NCI-H748 treated with DMSO at 0.1 percent for 48 hours (cell line): Measurements from ENCODE around the gene EQTN.
A peak's percentile ranks its signal among the peaks of the same experiment; 100 is the strongest.

Experiments used
- DNase-seq: peaks from one replicate; lab custom pipeline; 2025; lab: John Stamatoyannopoulos, UW

EQTN gene

GRCh38 chr9:27297050-27297449 lies at the start of gene EQTN:
Gene EQTN, minus strand, starts transcription at chr9:27297150. Its CDS starts 95 bp downstream, at chr9:27297055.
- no peak for DNase-seq

DNA sequence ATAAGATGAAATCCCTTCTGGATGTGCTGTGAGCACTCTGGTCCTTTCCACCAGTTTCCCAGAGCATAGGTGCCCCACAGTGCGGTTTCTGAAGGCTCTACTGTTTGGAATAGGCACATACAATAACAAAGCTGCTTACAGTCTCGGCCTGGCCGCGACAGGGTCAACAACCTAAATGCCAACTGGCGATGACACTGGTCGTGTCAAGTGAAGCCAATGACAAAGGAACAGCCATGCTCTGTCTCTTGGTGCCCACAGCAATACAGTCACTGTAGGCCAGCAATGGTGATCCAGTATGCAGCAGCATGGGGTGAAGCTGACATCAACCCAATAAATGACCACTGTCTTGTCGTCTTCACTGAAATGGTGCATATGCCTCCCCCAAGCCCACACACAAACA lies 47.8 kb upstream of the EQTN start:
- no peak for DNase-seq

DNA sequence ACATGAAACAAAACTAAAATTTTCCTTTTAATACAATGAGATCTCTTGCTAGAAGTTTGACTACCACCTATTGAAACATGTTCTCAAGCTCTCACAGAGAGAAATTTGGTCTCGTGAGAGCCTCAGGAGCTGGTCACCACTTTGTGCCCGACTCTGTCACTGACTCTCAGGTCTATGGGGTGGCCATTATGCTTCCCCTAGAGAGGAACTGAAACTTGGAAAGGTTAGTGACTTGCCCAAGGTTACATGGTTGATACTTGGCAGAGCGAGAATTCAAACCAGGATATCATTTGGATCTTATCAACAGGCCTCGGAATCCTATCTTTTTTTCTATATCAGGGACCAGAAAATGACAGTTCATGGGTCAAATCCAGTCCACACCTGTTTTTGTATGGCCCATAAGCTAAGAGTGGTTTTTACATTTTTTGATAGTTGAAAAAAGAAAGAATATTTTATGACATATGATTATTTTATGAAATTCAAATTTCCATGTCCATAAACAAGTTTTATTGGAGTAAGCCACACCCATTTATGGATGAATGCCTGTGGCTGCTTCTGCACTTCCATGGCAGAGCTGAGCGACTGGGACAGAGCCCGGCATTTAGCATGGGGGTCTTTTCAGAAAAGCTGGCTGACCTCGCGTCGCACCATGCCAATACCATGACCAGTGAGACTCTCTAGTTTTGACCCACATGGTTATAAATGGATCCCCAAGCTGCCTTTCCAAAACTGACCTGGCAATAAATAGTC lies 44.8 kb upstream of the EQTN start:
- no peak for DNase-seq

DNA sequence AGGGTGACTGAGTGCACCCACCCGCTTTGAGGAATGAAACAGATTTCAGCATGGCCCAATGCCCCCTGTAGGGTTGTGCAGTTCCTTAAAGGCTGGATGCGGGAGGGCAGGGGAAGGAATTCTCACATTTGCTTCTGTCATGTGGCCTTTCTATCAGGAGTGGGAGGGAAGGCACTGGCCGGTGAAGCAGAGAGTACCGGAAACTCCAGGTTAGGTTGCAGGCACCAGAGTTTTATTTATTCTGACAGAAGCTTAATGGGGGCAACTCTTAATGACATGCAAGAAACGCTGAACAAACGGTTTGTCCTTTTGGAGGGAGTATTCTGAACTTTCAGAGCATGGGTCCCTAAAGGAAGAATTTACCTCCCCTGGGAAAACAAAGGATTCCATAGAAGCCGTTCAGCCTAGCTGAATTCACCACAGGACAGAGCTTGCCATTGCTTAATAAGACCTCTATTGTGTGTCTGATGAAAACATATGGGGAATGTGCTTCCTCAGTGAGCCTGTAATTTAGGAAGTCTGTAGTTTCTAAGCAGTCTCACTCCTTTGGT lies 44.1 kb upstream of the EQTN start:
- no peak for DNase-seq

DNA sequence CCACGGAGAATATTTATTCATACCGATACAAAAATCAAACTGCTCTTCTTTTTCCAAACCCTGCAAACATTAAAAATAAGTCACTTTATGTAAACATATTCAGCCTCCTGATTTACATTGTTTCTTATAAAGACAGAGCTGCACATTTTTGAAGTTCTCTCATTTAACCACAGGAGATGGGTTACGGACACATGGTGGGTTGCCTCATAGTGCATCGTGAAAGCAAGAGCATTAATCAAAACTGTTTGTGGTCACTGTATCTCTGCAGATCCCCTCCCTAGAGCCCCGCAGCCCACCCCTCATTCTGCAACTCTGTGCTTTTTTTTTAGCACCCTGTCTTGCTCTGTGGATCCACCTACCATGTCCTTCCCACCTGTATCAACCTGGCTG lies 43.3 kb upstream of the EQTN start:
- no peak for DNase-seq

DNA sequence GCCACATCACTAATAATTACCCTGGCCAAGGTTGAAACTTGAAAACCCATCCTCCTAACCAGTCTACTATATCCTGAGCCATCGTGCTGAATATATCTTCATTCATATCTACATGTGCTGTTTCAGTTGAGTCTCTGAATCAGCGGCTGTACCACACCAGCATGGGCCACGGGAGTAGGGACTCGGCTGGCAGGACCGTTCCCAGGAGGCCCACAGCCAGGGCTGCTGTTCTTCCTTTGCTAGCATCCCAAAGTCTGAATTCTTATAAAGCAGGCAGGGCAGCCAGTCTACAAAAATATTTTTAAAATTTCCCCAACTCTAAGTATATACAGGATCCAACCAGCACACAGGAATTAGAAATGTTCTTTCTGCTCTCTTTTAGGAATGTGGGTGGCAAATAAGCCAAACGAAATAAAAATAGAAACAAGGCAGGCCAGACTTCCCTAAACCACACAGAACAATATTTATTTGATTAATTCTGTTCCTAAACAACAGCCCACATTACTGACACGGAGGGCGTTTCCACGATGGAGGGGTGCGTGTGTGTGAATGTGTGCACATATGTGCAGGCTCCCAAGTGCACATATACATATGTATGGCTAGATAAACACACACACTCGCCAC lies 42.8 kb upstream of the EQTN start:
- no peak for DNase-seq

DNA sequence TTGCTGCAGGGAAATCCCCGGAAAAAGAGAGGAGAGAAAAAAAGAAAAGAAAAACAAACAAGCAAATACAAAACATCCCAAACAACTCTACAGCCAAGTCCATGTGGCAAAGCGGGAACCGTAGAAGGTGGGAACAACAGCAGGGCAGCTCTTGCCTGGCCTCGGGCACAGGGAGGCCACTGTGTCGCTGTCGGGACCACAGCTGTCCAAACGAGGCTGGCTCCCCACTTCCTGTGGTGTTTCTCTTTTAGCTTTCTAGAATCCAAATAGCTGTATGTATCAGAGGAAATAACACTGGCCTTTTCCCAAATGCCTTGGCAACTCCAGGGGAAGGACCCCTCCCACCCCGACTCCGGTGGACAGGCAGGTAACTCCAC lies 41.6 kb upstream of the EQTN start:
- DNase-seq = no peak

- no peak for DNase-seq
These were observed 41.0 kb upstream of the EQTN start for GRCh38 chr9:27337833-27338526.

DNA sequence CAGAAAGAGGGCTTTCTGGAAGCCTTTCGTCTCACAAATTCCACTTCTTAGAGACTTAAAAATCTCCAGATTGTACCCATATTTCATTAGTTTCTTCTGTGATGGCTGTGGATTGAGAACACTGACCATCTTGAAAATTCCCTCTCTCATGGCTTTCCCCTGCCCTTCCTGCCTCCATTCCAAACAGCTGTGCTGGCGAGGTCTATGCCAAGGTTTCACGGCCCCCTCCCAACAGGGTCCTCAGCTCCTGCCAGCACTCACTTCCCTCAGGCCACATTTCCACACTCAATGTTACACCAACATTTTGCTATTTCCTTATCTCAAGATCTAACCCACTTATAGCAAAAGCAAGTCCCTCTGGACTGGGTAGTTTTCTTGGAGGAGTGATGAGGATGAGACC lies 40.3 kb upstream of the EQTN start:
- DNase-seq = no peak

GRCh38 chr9:27336829-27337228 lies 39.9 kb upstream of the EQTN start:
- no peak for DNase-seq

GRCh38 chr9:27336126-27336525 lies 39.2 kb upstream of the EQTN start:
- no peak for DNase-seq

DNA sequence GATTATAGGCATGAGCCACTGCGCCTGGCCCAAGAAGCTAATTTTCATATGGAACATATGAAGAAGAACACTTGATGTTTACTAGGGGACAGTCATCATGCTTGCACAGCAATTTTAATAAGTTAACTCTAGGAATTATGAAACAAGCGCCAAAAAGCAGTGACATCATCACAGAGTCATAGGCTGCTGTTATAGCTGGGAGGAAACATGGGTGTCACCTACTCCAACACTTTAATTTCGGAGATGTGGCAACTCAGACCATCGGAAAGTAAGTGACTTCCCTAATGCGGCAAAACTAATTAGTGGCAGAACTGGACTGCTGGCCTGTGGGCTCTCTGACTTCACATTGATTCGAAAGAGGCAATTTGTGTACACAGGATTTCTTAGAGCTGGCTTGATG lies 38.1 kb upstream of the EQTN start:
- DNase-seq = no peak

GRCh38 chr9:27333241-27334052 lies 36.5 kb upstream of the EQTN start:
- peak; percentile 60 for DNase-seq

GRCh38 chr9:27331393-27331792 lies 34.4 kb upstream of the EQTN start:
- DNase-seq = no peak

GRCh38 chr9:27329291-27329690 lies 32.3 kb upstream of the EQTN start:
- no peak for DNase-seq

DNA sequence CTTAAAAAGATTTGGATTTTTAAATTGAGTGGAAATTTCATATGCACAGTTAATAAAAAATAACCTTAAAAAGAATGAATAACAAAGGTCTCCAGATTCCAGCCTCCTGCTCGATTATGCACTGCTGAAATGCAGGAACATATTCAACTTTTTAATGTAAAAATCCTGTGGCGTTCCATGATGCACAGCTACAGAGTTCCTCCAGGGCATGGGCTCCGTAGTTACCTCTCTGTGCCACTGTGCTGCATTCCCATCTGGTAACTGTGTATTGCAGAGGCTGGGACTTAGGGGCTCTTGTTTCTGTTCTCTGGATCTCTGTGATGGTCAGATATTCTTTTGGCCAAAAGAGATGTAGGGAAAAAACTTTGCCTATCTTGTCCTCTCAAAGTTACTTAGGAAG lies 31.5 kb upstream of the EQTN start:
- DNase-seq = no peak

DNA sequence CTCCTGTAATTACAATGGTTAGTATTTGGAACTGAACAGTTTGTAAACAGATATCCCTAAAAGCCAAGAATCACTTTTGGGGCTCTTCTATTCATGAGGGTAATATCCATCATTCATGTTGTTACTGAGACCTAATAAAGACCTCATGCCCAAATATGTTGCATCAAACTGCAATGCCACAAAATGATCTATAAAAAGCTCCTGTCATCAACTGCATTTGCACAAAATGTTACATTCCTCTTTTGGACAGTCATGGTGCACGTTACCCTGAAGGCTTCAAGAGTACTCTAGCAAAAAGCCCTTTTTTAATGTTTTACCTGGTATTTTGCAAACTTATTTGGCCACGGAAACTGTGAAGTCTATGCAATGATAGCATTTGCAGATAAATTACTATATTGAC lies 14.2 kb upstream of the EQTN start:
- no peak for DNase-seq

GRCh38 chr9:27310582-27310981 lies 13.6 kb upstream of the EQTN start:
- no peak for DNase-seq

- no peak for DNase-seq
These were observed 11.9 kb upstream of the EQTN start for GRCh38 chr9:27308691-27309390.

DNA sequence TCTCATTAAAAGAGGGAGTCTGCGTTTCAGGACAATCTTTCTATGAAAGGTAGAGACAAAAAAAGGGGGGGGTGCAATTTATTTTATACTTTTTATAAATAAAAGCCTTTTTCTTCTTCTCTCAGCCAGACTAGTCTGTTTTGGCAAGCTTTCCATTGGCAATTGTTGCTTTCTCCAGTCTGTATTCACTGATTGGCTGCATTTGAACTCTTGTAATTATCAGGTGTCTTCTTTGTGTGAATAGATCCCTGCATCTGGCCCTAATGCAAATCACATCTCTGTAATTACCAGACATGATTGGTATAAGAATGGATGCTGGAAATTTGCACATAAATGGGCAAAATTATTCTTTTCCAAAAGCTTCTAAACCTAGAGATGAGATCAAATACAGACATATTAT lies 7.6 kb upstream of the EQTN start:
- no peak for DNase-seq

- no peak for DNase-seq
These were observed 6.3 kb upstream of the EQTN start for GRCh38 chr9:27303219-27303618.

DNA sequence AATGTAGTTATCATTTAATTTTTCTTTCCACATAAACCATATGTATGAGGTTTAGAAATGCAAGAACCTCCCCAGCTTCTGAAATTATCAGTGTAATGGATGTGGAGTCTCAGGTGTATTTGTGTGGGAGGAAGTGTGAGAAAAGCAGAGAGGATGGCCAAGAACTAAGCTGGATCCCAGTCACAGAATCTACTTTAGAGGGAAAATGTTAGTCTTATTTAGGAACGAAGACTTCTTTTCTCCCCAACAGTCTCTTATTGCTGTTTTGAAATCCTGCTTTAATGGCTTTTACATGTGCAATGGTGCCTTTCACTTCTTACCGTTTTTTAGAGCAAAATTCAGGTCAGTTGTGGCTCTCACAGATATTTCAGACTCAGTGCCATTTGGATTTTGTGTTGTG lies 3.0 kb downstream of the EQTN start:
- DNase-seq = no peak
